ENCODE results near the gene FKBP6.
A peak's percentile ranks its signal among the peaks of the same experiment; 100 is the strongest.

The FKBP6 gene

DNA sequence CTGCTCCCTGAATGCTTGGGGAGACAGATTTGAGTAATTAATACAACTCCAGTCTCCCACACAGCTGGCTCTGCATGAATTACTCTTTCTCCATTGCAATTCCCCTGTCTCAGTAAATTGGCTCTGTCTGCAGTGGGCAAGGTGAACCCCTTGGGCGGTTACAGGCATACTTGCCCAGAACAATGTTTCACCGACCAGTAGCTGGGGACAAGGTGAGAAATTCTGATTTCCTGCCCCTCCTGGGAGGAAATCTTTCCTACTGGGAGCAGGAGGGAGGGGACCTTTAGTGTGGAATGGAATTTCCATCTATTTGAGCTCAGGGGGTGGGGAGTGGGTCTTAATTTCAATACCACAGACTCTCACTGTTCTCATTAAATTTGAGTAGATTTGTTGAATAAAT lies 63.4 kb downstream of the FKBP6 start:
- DNase-seq: no peak
- no peak overlapping the region for H3K18ac ChIP-seq (ENCODE audit: low read depth in 1 of 2, low read length in 2 of 2)
- WGBS: 65% methylated on average over 2 of the region's 2 CpGs

DNA sequence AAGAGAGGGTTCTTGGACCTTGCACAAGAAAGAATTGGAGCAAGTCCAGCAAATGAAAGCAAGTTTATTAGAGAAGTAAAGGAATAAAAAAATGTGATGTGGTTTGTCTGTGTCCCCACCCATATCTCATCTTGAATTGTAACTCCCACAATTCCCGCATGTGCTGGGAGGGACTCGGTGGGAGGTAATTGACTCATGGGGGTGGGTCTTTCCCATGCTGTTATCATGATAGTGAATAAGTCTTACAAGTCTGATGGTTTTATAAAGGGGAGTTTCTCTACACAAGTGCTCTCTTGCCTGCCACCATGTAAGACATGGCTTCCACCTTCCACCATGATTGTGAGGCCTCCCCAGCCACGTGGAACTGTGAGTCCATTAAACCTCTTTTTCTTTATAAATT lies 66.5 kb downstream of the FKBP6 start:
- Histone ChIP-seq H3K36me3 (ENCODE audit: control insufficient read depth in 1 of 2, insufficient read depth in 2 of 2, low read depth in 1 of 2, low read length in 2 of 2) (no peaks in the 10 kb centered on the region), H2BK15ac (ENCODE audit: low read depth, poor library complexity, severe bottlenecking) (no peak overlapping the region), H4K91ac (ENCODE audit: low read length) (no peak overlapping the region), H3K79me1 (replicated peaks; ENCODE audit: low read length, poor library complexity, severe bottlenecking) (no peaks in the 10 kb centered on the region), H3K23ac (ENCODE audit: low read length in 2 of 2) (no peak overlapping the region), H3K27me3 (ENCODE audit: control insufficient read depth in 1 of 2, insufficient read depth in 1 of 2, low read length in 2 of 2) (peaks cover 0 to 13% of the 10 kb centered on the region in 2 experiments), H3K9me3 (ENCODE audit: control insufficient read depth, low read length) (peaks cover 15% of the 10 kb centered on the region), H3K4me2 (ENCODE audit: low read length, poor library complexity, severe bottlenecking) (no peak overlapping the region), H2AFZ (ENCODE audit: low read depth, low read length) (no peak overlapping the region), H3K4ac (ENCODE audit: low read depth in 1 of 2, low read length in 2 of 2) (no peak overlapping the region), H3K27ac (ENCODE audit: low read length, poor library complexity, severe bottlenecking) (no peak overlapping the region), H2BK5ac (ENCODE audit: low read depth, low read length, poor library complexity, severe bottlenecking) (no peak overlapping the region), H4K8ac (ENCODE audit: low read length) (no peak overlapping the region), H2BK12ac (ENCODE audit: low read length in 2 of 2) (no peak overlapping the region), H3K4me3 (ENCODE audit: insufficient read depth in 1 of 2, low read depth in 1 of 2, low read length in 2 of 2) (no peak overlapping the region), H3K4me1 (ENCODE audit: control insufficient read depth, insufficient read depth, low read depth, low read length) (no peaks in the 10 kb centered on the region), H3K18ac (ENCODE audit: low read depth in 1 of 2, low read length in 2 of 2) (no peak overlapping the region), H2BK120ac (ENCODE audit: low read depth, low read length) (no peak overlapping the region), H2AK5ac (ENCODE audit: low read length, severe bottlenecking) (no peak overlapping the region), H3K9ac (ENCODE audit: low read length) (no peak overlapping the region), H3K14ac (ENCODE audit: low read length in 2 of 2) (no peak overlapping the region)
- WGBS: 75% methylated on average over 2 of the region's 3 CpGs
- no peak for DNase-seq

More for the DNA sequence above, 63.4 kb downstream of the FKBP6 start:
- Histone ChIP-seq H4K91ac (ENCODE audit: low read length) (no peak overlapping the region), H3K4ac (ENCODE audit: low read depth in 1 of 2, low read length in 2 of 2) (no peak overlapping the region), H2AFZ (ENCODE audit: low read depth, low read length) (no peak overlapping the region), H3K27me3 (ENCODE audit: control insufficient read depth in 1 of 2, insufficient read depth in 1 of 2, low read length in 2 of 2) (peaks cover 0 to 6% of the 10 kb centered on the region in 2 experiments), H3K9ac (ENCODE audit: low read length) (no peak overlapping the region), H3K14ac (ENCODE audit: low read length in 2 of 2) (no peak overlapping the region), H3K4me3 (ENCODE audit: insufficient read depth in 1 of 2, low read depth in 1 of 2, low read length in 2 of 2) (no peak overlapping the region), H3K4me2 (ENCODE audit: low read length, poor library complexity, severe bottlenecking) (no peak overlapping the region), H2AK5ac (ENCODE audit: low read length, severe bottlenecking) (no peak overlapping the region), H3K79me1 (replicated peaks; ENCODE audit: low read length, poor library complexity, severe bottlenecking) (no peaks in the 10 kb centered on the region), H3K36me3 (ENCODE audit: control insufficient read depth in 1 of 2, insufficient read depth in 2 of 2, low read depth in 1 of 2, low read length in 2 of 2) (no peaks in the 10 kb centered on the region), H2BK120ac (ENCODE audit: low read depth, low read length) (no peak overlapping the region), H3K27ac (ENCODE audit: low read length, poor library complexity, severe bottlenecking) (no peak overlapping the region), H4K8ac (ENCODE audit: low read length) (no peak overlapping the region), H3K9me3 (ENCODE audit: control insufficient read depth, low read length) (peaks cover 39% of the 10 kb centered on the region), H2BK12ac (ENCODE audit: low read length in 2 of 2) (no peak overlapping the region), H2BK15ac (ENCODE audit: low read depth, poor library complexity, severe bottlenecking) (no peak overlapping the region), H2BK5ac (ENCODE audit: low read depth, low read length, poor library complexity, severe bottlenecking) (no peak overlapping the region), H3K23ac (ENCODE audit: low read length in 2 of 2) (no peak overlapping the region), H3K4me1 (ENCODE audit: control insufficient read depth, insufficient read depth, low read depth, low read length) (no peaks in the 10 kb centered on the region)

DNA sequence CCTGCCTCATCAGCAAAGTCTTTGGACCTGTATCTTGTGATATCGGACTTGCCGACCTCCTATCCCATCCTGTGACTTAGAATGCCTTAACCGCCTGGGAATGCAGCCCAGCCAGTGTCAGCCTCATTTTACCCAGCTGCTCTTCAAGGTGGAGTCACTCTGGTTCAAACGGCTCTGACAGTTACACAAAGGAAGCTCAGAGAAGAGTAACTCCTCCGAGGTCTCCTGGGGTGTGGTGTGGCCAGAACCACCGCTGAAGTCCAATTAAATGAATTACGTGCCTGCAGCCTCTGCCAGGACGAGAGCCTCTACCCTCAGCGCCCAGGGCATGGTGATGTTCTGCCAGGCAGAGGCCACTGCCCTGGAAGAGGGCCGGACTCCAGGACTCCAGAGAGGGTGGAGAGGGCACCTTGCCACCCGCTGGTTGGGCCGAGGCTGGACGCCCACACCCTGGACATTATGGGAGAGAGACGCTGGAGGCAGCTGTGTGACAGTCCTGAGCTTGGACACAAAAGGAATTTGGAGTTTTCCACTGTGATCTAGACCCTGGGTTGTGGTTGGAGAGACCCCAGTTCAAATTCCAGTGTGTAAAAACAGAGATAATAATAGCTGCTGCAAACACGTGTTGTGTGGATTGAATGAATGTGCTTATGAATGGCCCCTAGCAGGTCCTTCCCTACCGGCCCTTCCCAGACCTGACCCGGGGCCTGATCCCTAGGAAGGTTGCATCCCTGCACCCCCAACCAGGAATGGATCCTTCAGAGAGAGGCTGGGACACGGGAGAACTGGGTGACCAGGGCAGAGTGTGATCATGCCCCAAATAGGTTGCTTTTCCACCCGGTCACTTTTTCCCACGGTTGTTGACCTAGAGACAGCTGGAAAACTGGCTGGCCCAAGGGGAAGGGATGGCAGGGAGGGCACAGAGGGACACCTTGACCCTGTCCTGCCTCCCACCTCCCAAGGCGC lies 67.9 kb downstream of the FKBP6 start:
- Histone ChIP-seq H3K14ac (ENCODE audit: low read length in 2 of 2) (peak overlapping the region in 1 of 2 experiments; percentile 84), H2BK5ac (ENCODE audit: low read depth, low read length, poor library complexity, severe bottlenecking) (no peak overlapping the region), H3K79me1 (replicated peaks; ENCODE audit: low read length, poor library complexity, severe bottlenecking) (no peaks in the 10 kb centered on the region), H3K18ac (ENCODE audit: low read depth in 1 of 2, low read length in 2 of 2) (no peak overlapping the region), H3K4me1 (ENCODE audit: control insufficient read depth, insufficient read depth, low read depth, low read length) (no peaks in the 10 kb centered on the region), H3K27ac (ENCODE audit: low read length, poor library complexity, severe bottlenecking) (no peak overlapping the region), H2BK15ac (ENCODE audit: low read depth, poor library complexity, severe bottlenecking) (no peak overlapping the region), H2BK12ac (ENCODE audit: low read length in 2 of 2) (no peak overlapping the region), H3K23ac (ENCODE audit: low read length in 2 of 2) (no peak overlapping the region), H3K4ac (ENCODE audit: low read depth in 1 of 2, low read length in 2 of 2) (no peak overlapping the region), H3K9me3 (ENCODE audit: control insufficient read depth, low read length) (peaks cover 8% of the 10 kb centered on the region), H3K27me3 (ENCODE audit: control insufficient read depth in 1 of 2, insufficient read depth in 1 of 2, low read length in 2 of 2) (peaks cover 0 to 13% of the 10 kb centered on the region in 2 experiments), H2AK5ac (ENCODE audit: low read length, severe bottlenecking) (no peak overlapping the region), H3K9ac (ENCODE audit: low read length) (no peak overlapping the region), H4K91ac (ENCODE audit: low read length) (no peak overlapping the region), H3K36me3 (ENCODE audit: control insufficient read depth in 1 of 2, insufficient read depth in 2 of 2, low read depth in 1 of 2, low read length in 2 of 2) (no peaks in the 10 kb centered on the region), H2BK120ac (ENCODE audit: low read depth, low read length) (no peak overlapping the region), H4K8ac (ENCODE audit: low read length) (no peak overlapping the region), H2AFZ (ENCODE audit: low read depth, low read length) (no peak overlapping the region), H3K4me3 (ENCODE audit: insufficient read depth in 1 of 2, low read depth in 1 of 2, low read length in 2 of 2) (no peak overlapping the region), H3K4me2 (ENCODE audit: low read length, poor library complexity, severe bottlenecking) (no peak overlapping the region)
- DNase-seq: no peak
- WGBS: 87% methylated on average over 21 of the region's 21 CpGs

DNA sequence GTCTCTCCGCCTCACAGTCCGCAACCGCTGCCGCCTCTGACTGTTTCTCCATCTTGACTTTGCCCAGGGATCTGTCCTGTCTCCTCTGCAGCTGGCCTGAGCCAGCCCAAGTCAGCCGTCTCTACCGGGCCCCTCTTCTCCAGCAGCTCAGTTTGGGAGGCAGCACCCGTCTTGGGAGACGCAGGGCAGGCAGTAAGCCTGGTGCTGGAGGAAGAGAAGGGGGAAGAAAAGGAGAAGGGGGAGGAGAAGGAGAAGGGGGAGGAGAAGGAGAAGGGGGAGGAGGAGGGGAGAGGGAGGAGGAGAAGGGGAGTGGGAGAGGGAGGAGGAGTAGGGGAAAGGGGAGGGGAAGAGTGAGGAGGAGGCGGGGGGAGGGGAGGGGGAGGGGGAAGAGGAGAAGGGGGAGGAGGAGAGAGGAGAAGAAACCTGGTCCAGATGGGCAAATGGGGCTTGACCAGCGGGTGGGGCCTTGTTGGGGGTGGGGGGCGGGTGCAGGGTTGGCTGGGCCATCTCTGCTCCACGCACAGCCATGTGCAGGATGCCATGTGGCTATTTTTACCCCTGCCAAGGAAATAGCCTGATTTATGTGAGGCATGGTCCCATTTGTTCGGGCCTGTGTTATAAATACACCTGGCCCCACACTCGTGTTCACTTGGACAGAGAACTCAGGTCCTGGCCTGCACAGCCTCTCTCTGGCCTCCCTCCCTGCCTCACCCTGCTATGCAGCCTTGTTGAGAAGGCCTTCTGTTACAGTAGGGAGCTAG lies 69.7 kb downstream of the FKBP6 start:
- Histone ChIP-seq H3K9ac (ENCODE audit: low read length) (no peak overlapping the region), H3K14ac (ENCODE audit: low read length in 2 of 2) (no peak overlapping the region), H3K9me3 (ENCODE audit: control insufficient read depth, low read length) (no peaks in the 10 kb centered on the region), H2BK120ac (ENCODE audit: low read depth, low read length) (no peak overlapping the region), H2BK5ac (ENCODE audit: low read depth, low read length, poor library complexity, severe bottlenecking) (no peak overlapping the region), H4K8ac (ENCODE audit: low read length) (peak overlapping the region; percentile 19), H3K27ac (ENCODE audit: low read length, poor library complexity, severe bottlenecking) (no peak overlapping the region), H3K4ac (ENCODE audit: low read depth in 1 of 2, low read length in 2 of 2) (no peak overlapping the region), H2AK5ac (ENCODE audit: low read length, severe bottlenecking) (no peak overlapping the region), H3K36me3 (ENCODE audit: control insufficient read depth in 1 of 2, insufficient read depth in 2 of 2, low read depth in 1 of 2, low read length in 2 of 2) (no peaks in the 10 kb centered on the region), H3K4me3 (ENCODE audit: insufficient read depth in 1 of 2, low read depth in 1 of 2, low read length in 2 of 2) (no peak overlapping the region), H2BK15ac (ENCODE audit: low read depth, poor library complexity, severe bottlenecking) (no peak overlapping the region), H3K4me1 (ENCODE audit: control insufficient read depth, insufficient read depth, low read depth, low read length) (no peaks in the 10 kb centered on the region), H3K23ac (ENCODE audit: low read length in 2 of 2) (no peak overlapping the region), H2BK12ac (ENCODE audit: low read length in 2 of 2) (peak overlapping the region in 1 of 2 experiments; percentile 15), H4K91ac (ENCODE audit: low read length) (no peak overlapping the region), H3K27me3 (ENCODE audit: control insufficient read depth in 1 of 2, insufficient read depth in 1 of 2, low read length in 2 of 2) (peaks cover 0 to 13% of the 10 kb centered on the region in 2 experiments), H3K4me2 (ENCODE audit: low read length, poor library complexity, severe bottlenecking) (no peak overlapping the region), H3K18ac (ENCODE audit: low read depth in 1 of 2, low read length in 2 of 2) (peak overlapping the region in 1 of 2 experiments; percentile 13), H3K79me1 (replicated peaks; ENCODE audit: low read length, poor library complexity, severe bottlenecking) (no peaks in the 10 kb centered on the region), H2AFZ (ENCODE audit: low read depth, low read length) (no peak overlapping the region)
- WGBS: 33% methylated on average over 13 of the region's 14 CpGs
- no peak for DNase-seq
